GM12878 (cell line): Measurements from ENCODE around the gene SERPINB6. TPM values are rescaled to one million over a fixed set of nuclear protein-coding genes. Genes with fewer than 3 reads are reported as not detected.

Experiments
- ATAC-seq: fragments of 200-7000 bp; cut with Tn5 transposase; 3 replicates; pipeline ENCODE4 v1.9.1; 2020; ENCODE audit warnings: mild to moderate bottlenecking, moderate library complexity
- BruUV-seq: library from RNA; stranded (reverse); fragments of 400-500 nt; replicated peaks from 2 replicates; lab custom pipeline; 2021; lab: Mats Ljungman, UMichigan
- CTCF ChIA-PET: fragments of 300-600 bp; sonication (Branson Sonifier 250); formaldehyde crosslinking; extraction: SDS; loops from one replicate; lab custom pipeline; 2021; ENCODE audit warnings: inconsistent platforms; lab: Yijun Ruan, JAX
- POLR2A ChIA-PET: fragments of 350-600 bp; formaldehyde crosslinking; extraction: SDS; loops from one replicate; lab custom pipeline; 2021; ENCODE audit warnings: inconsistent platforms; lab: Charles Lee
- RAD21 ChIA-PET: fragments of 300-600 bp; sonication (Branson Sonifier 250); formaldehyde crosslinking; loops from one replicate; lab custom pipeline; 2023; ENCODE audit warnings: antibody characterized with exemption; ENCODE audit not compliant: unreplicated experiment; lab: Charles Lee
- SMC1A ChIA-PET: fragments of 300-600 bp; sonication (Branson Sonifier 250); formaldehyde crosslinking; loops from one replicate; lab custom pipeline; 2023; ENCODE audit not compliant: unreplicated experiment, uncharacterized antibody; lab: Charles Lee
- DNase-seq: peaks from one replicate; pipeline ENCODE4 v3.0.0-alpha.2; 2011; ENCODE audit warnings: low read depth, low spot score
- FAIRE-seq: peaks from 3 replicates; lab custom pipeline; 2011; peaks lifted over from hg19 to GRCh38; lab: Jason Lieb, UNC
- H2AFZ ChIP-seq: 2 replicates; pipeline ENCODE4 v1.6.0; 2011; ENCODE audit warnings: low read depth, low read length, control low read depth; ENCODE audit not compliant: control insufficient read depth
- H3K27ac ChIP-seq: 2 replicates; pipeline ENCODE4 v1.5.1; 2011; ENCODE audit warnings: control low read depth; ENCODE audit not compliant: control insufficient read depth, insufficient read depth
- H3K27me3 ChIP-seq, 2 experiments: replicated peaks in 1 of 2; 2 replicates each; pipeline versions ENCODE4 v1.6.0 to v1.6.1; 2011; ENCODE audit warnings: low read length in 1 of 2; ENCODE audit not compliant: control insufficient read depth in 2 of 2, insufficient read depth in 2 of 2
- H3K36me3 ChIP-seq, 2 experiments: 2 replicates each; pipeline ENCODE4 v1.5.1; 2011; ENCODE audit warnings: low read length in 1 of 2; ENCODE audit not compliant: control insufficient read depth in 2 of 2, insufficient read depth in 2 of 2
- H3K4me1 ChIP-seq: 2 replicates; pipeline ENCODE4 v1.6.1; 2011; ENCODE audit warnings: mild to moderate bottlenecking, low read length, moderate library complexity, mixed read lengths; ENCODE audit not compliant: control insufficient read depth, insufficient read depth
- H3K4me2 ChIP-seq: 2 replicates; pipeline ENCODE4 v1.6.0; 2011; ENCODE audit warnings: control low read depth; ENCODE audit not compliant: control insufficient read depth, insufficient read depth
- H3K4me3 ChIP-seq: fragments of 200-600 bp; sonication (generic); 2 replicates; pipeline ENCODE4 v1.5.1; 2016
- H3K79me2 ChIP-seq: 2 replicates; pipeline ENCODE4 v1.6.0; 2011; ENCODE audit warnings: low read length; ENCODE audit not compliant: control insufficient read depth, insufficient read depth
- H3K9ac ChIP-seq: 2 replicates; pipeline ENCODE4 v1.8.0; 2011; ENCODE audit warnings: low read length, control low read depth, mixed read lengths; ENCODE audit not compliant: control insufficient read depth, insufficient read depth
- H3K9me3 ChIP-seq: replicated peaks from 3 replicates; pipeline ENCODE4 v1.5.1; 2011; ENCODE audit warnings: mild to moderate bottlenecking, low read length; ENCODE audit not compliant: control insufficient read depth, insufficient read depth
- H4K20me1 ChIP-seq: 2 replicates; pipeline ENCODE4 v1.6.0; 2011; ENCODE audit not compliant: control insufficient read depth, insufficient read depth
- ASH2L ChIP-seq: fragments of 300-600, 200-600 bp; sonication (generic); IDR thresholded peaks from 2 replicates; pipeline ENCODE4 v1.6.1; 2017; ENCODE audit warnings: low read depth, mild to moderate bottlenecking, borderline replicate concordance
- ETV6 ChIP-seq, 2 experiments: fragments of 450-650 bp in 1 of 2; IDR thresholded peaks in 1 of 2; conservative IDR thresholded peaks in 1 of 2; 2 replicates each; pipeline ENCODE4 v1.6.1; 2014; ENCODE audit warnings: antibody characterized with exemption in 1 of 2, borderline replicate concordance in 1 of 2, low read depth in 1 of 2, mild to moderate bottlenecking in 1 of 2, moderate library complexity in 1 of 2
- IRF5 ChIP-seq: fragments of 450-650 bp; IDR thresholded peaks from 2 replicates; pipeline ENCODE4 v1.6.1; 2017; ENCODE audit warnings: borderline replicate concordance
- RAD51 ChIP-seq: fragments of 450-650 bp; IDR thresholded peaks from 2 replicates; pipeline ENCODE4 v1.6.1; 2016; ENCODE audit warnings: moderate library complexity, mild to moderate bottlenecking, inconsistent platforms
- SMAD1 ChIP-seq: fragments of 450-650 bp; IDR thresholded peaks from 2 replicates; pipeline ENCODE4 v1.6.1; 2018; ENCODE audit warnings: mild to moderate bottlenecking, low read depth; ENCODE audit not compliant: partially characterized antibody
- SREBF2 ChIP-seq: IDR thresholded peaks from 2 replicates; pipeline ENCODE4 v1.6.1; 2012; ENCODE audit warnings: mild to moderate bottlenecking, low read length
- STAT3 ChIP-seq: IDR thresholded peaks from 2 replicates; pipeline ENCODE4 v1.6.1; 2011; ENCODE audit warnings: low read depth, low read length, improper control_type of control experiment
- TCF12 ChIP-seq: IDR thresholded peaks from 2 replicates; pipeline ENCODE4 v1.6.1; 2011; ENCODE audit warnings: low read depth, mild to moderate bottlenecking, low read length
- WGBS: methylation state at CpG from one replicate; pipeline ENCODE4 v1.1.6; 2016; ENCODE audit warnings: low lambda C conversion rate; ENCODE audit not compliant: insufficient replicate concordance, insufficient coverage; ENCODE audit errors: missing lambda C conversion rate; 5-methylcytosine and 5-hydroxymethylcytosine counted together
- in situ Hi-C: fragments of 300-500 bp; cut with MboI; formaldehyde crosslinking; loops from 9 replicates; pipeline ENCODE4 v1.14.3; 2018; ENCODE audit warnings: mixed read lengths
- intact Hi-C: fragments of 100-400 bp; cut with micrococcal nuclease; formaldehyde crosslinking; loops from one replicate; pipeline ENCODE4 v1.14.2; 2022; ENCODE audit not compliant: unreplicated experiment
- polyA plus RNA-seq, 11 experiments: library from polyadenylated mRNA; depleted of rRNA in 4 of 11; unstranded in 6 of 11; stranded (reverse) in 5 of 11; fragments of >200 nt; fragmentation: Nextera tagmentation in 4 of 11; fragmentation: Illumina TruSeq in 1 of 11; extraction: Ambion mirVana in 4 of 11; extraction: Trizol in 1 of 11; gene quantifications; 1 replicate in 1 of 11; 2 replicates in 10 of 11; pipeline versions ENCODE4 v1.2.1 to v1.2.3, GENCODE V29; 2011 to 2016; ENCODE audit warnings: inconsistent platforms in 2 of 11, missing spikeins in 2 of 11, low read depth in 1 of 11
- total RNA-seq, 4 experiments: library from RNA; depleted of rRNA in 3 of 4; stranded (reverse); fragments of >200 nt in 3 of 4; fragmentation: Illumina TruSeq in 1 of 4; extraction: Trizol in 1 of 4; gene quantifications; 2 replicates each; pipeline versions ENCODE4 v1.2.1 to v1.2.3, GENCODE V29; 2013 to 2021
- TF ChIP-seq, protein P1 (sequence below): fragments of 450-650 bp; IDR thresholded peaks from 2 replicates; pipeline ENCODE4 v1.6.1; 2017; ENCODE audit warnings: antibody characterized with exemption, mild to moderate bottlenecking, moderate library complexity
- TF ChIP-seq, protein P2 (sequence below): IDR thresholded peaks from 2 replicates; pipeline ENCODE4 v1.6.1; 2012; ENCODE audit warnings: low read depth, low read length, improper control_type of control experiment

The SERPINB6 gene
- total and polyA plus RNA-seq, 10 of the 15 experiments (the other 5 are each of a cell fraction or from before 2014, with no cell fraction given): 0.37 to 2.2 (median 0.68) TPM; not detected in 1

DNA sequence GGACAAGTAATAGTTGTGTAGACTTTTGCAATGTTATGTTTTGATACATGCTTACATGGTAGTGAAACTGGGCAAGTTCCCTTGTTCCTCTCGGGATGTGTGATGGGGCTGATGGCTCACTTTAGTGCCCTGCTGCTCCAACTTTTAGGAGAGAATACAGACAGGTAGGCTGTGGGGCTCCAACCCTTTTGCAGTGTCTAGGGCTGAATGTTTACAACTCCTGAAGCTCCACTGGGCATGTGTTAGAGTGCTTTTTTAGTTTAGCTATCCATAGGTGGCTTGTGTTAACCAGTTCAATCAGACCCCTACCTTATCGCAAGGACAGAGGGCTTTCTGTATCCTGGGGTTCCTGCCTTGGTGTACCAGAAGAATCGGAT is 33.8 kb downstream of the SERPINB6 start:
- intact Hi-C loops (no loop called here), in situ Hi-C loops (loop anchor here (5.0 to 25.0 kb wide), 2 partner anchors 80 to 1350 kb away; no protein-coding TSS in a partner anchor)

More for the DNA sequence above, 33.8 kb downstream of the SERPINB6 start:
- no peak for ATAC-seq
- Histone ChIP-seq H3K79me2 (no peaks in the 10 kb centered on the region), H3K9ac (no peak overlapping the region), H3K27me3 (peaks cover 0 to 6% of the 10 kb centered on the region in 2 experiments; a peak in 2 of 4 replicates), H3K9me3 (peaks cover 27% of the 10 kb centered on the region), H3K4me3 (no peak overlapping the region)
- RAD21 ChIA-PET: interaction anchor here (8.5 kb wide), 1 partner anchor 146 kb away, joined by 74 read pairs; no protein-coding TSS in a partner anchor
- TF ChIP-seq ETV6 (conservative IDR thresholded peaks at IDR 0.05 in 1 of 2, IDR thresholded peaks at IDR 0.05 in 1 of 2; ENCODE audit: borderline replicate concordance in 1 of 2, low read depth in 1 of 2): no peak
- no peak for TF ChIP-seq IRF5
- TF ChIP-seq, protein P1, sequence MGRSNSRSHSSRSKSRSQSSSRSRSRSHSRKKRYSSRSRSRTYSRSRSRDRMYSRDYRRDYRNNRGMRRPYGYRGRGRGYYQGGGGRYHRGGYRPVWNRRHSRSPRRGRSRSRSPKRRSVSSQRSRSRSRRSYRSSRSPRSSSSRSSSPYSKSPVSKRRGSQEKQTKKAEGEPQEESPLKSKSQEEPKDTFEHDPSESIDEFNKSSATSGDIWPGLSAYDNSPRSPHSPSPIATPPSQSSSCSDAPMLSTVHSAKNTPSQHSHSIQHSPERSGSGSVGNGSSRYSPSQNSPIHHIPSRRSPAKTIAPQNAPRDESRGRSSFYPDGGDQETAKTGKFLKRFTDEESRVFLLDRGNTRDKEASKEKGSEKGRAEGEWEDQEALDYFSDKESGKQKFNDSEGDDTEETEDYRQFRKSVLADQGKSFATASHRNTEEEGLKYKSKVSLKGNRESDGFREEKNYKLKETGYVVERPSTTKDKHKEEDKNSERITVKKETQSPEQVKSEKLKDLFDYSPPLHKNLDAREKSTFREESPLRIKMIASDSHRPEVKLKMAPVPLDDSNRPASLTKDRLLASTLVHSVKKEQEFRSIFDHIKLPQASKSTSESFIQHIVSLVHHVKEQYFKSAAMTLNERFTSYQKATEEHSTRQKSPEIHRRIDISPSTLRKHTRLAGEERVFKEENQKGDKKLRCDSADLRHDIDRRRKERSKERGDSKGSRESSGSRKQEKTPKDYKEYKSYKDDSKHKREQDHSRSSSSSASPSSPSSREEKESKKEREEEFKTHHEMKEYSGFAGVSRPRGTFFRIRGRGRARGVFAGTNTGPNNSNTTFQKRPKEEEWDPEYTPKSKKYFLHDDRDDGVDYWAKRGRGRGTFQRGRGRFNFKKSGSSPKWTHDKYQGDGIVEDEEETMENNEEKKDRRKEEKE: no peak
- TF ChIP-seq, protein P2, sequence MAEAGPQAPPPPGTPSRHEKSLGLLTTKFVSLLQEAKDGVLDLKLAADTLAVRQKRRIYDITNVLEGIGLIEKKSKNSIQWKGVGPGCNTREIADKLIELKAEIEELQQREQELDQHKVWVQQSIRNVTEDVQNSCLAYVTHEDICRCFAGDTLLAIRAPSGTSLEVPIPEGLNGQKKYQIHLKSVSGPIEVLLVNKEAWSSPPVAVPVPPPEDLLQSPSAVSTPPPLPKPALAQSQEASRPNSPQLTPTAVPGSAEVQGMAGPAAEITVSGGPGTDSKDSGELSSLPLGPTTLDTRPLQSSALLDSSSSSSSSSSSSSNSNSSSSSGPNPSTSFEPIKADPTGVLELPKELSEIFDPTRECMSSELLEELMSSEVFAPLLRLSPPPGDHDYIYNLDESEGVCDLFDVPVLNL: no peak
- no peak for TF ChIP-seq ASH2L
- TF ChIP-seq STAT3: no peak
- no peak for TF ChIP-seq RAD51
- no peak for TF ChIP-seq SREBF2
- TF ChIP-seq SMAD1: no peak
- no peak for TF ChIP-seq TCF12
- TF ChIP-seq, all 136 proteins: peak for 0
- Histone ChIP-seq H3K27ac (no peak overlapping the region; the same call in 1 of the 2 replicates), H4K20me1 (no peaks in the 10 kb centered on the region), H2AFZ (no peak overlapping the region), H3K4me1 (peaks cover 27% of the 10 kb centered on the region), H3K36me3 (no peaks in the 10 kb centered on the region), H3K4me2 (no peak overlapping the region)
- FAIRE-seq: no peak
- POLR2A ChIA-PET: interaction anchor here (0.6 to 1.1 kb wide), 3 partner anchors 38 to 70 kb away, joined by 3 to 5 read pairs (median 5); no protein-coding TSS in a partner anchor
- CTCF ChIA-PET: interaction anchor here (1.3 to 12.7 kb wide), 3 partner anchors 70 to 96 kb away, joined by 3 to 193 read pairs (median 5); partner anchors contain the start of gene SERPINB1
- SMC1A ChIA-PET: interaction anchor here (0.8 to 1.2 kb wide), 2 partner anchors 14 to 17 kb away, joined by 3 read pairs; no protein-coding TSS in a partner anchor
- no peak for DNase-seq
- 64% methylated on average over 3 of the region's 3 CpGs for WGBS
- BruUV-seq: no TSS peak
